GM21381 (cell line): ENCODE data around the gene LHX1.

Source experiments
- ATAC-seq: cut with Tn5 transposase; IDR thresholded peaks from one replicate; pipeline ENCODE4 v1.9.1; 2021; ENCODE audit warnings: mild to moderate bottlenecking, moderate library complexity; ENCODE audit not compliant: unreplicated experiment

Gene LHX1

DNA sequence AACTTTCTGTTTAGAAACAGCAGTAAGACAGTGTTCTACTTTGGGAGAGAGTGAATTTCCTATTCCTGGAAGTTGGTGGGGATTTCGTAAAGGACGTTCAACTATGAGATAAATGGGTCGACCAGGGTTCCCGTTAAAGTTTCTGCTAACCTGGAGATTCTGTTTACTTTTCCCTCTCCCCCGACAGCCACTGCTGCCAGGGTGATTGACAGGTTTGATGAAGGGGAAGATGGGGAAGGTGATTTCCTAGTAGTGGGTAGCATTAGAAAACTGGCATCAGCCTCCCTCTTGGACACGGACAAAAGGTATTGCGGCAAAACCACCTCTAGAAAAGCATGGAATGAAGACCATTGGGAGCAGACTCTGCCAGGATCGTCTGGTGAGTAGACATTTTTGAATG, 12.8 kb downstream of the LHX1 start:
- no peak for ATAC-seq

- no peak for ATAC-seq
Observed at GRCh38 chr17:36951084-36951789, 14.0 kb downstream of the LHX1 start.

- ATAC-seq: no peak
Observed at GRCh38 chr17:36971508-36971907, 34.2 kb downstream of the LHX1 start.

- no peak for ATAC-seq
Observed at GRCh38 chr17:36972186-36972700, 35.0 kb downstream of the LHX1 start.

DNA sequence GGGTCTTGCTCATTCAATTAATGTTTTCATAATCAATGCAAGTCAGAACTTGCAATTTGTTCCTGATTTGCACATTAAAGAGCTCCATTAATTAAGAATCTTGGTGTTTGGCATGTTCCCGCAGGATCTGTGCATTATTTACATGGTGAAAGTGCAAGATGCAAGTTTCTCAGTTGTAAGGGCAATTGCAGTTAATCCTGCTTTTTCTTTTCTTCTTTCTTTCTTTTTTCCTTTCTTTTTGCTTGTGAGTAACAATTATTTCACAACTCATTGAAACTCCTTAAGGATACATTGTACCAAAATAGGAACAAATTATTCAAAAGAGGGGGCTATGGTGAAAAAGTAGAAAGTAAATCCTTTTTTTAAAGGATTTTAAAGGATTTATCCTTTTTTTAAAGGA, 35.6 kb downstream of the LHX1 start:
- no peak for ATAC-seq

DNA sequence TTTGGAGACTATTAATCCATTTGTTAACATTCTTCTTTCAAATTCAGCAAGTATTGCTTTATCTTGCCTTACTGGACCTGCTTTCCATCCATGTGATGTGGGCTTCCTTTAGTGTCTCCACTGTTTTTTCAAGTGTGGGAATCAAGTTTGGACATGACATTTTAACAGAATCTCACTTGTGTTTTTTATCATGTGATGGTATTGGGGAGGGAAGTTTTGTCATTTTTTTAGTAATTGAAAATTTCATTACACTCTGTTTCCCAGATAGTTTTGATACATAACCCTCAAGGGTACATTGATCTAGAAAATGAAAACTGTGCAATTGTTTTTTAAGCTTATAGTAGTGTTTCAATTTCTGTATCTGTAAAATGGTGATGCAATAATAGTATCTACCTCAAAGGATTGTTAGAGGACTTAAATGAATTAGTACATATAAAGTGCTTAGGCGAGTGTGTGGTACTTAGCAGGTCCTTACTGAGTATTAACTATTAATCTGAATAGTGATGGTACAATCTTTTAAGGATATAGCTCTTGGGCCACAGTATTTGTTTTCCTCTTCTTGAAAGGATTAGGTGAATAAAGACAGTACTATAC, 38.7 kb downstream of the LHX1 start:
- ATAC-seq: no peak

DNA sequence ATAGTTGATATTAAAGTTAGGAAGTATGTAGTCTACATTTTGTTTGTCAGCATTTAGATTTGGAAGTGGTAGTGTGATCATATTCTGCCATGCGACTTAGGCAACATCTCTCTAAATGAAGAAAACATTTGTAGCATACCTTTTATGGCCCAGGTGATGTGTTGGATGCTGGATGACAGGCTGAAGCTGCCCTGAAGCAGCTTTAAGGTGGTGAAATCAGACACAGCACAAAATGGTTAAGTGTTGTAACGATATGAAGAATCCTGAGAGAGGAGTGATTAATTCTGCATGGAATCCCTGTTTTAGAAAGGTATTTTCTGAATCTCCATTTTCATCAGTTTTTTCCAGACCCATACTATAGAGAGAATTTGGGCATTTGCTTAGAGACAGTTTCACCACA, 39.8 kb downstream of the LHX1 start:
- no peak for ATAC-seq

DNA sequence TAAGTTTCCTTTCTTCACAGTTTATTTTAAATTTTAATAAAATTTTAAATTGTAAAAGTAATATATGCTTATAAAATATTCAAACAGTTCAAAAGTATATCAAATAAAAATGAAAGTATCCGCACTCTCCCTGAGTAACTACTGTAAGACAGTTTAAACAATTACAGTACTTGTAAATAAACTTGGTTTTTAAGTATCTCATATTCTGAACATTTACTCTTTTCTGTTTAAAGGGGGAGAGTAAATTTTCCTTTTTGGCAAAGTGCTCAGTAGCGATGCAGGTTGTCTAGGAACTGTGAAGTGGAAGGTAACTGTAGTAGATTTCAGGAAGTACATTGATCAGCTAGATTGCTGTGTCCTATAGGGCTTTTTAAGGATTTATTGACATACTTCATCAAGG, 40.3 kb downstream of the LHX1 start:
- no peak for ATAC-seq

DNA sequence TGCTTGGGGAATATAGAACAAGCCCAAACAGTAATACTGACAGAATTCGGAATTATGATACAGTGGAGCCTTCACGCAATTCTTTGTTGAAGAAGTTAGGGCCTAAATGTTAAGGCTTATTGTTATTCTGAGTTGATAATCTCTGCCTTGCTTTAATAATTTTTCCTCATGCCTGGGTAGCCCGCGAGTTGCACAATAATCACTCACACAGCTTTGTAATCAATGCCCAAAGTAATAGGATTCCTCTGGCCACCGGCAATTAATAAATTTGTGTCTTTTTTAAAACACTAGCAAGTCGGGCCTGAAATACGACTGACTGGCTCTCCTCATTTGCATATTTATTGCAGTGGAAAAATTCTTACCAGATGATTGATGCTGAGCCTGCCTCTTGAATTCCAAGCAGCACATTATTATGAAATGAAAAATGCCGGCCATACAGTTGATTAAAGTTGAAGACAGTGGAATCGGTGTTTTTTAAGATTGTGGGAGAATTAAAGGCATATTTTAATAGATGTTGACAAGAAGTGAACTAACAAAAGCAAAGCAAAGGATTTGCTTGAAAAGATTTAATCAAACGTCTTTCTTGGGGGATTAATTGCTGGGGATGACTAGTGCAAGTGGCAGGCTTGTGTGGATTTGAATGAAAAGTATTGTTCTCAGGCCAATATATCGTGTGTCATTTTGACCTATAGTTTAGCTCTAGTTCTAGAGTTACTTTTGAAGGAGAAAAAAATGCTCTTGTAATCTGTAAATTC, 41.7 kb downstream of the LHX1 start:
- no peak for ATAC-seq

GRCh38 chr17:36979565-36979941, 42.3 kb downstream of the LHX1 start:
- no peak for ATAC-seq

GRCh38 chr17:36980280-36980761, 43.0 kb downstream of the LHX1 start:
- no peak for ATAC-seq

- ATAC-seq: no peak
Observed at GRCh38 chr17:36983618-36984017, 46.3 kb downstream of the LHX1 start.

DNA sequence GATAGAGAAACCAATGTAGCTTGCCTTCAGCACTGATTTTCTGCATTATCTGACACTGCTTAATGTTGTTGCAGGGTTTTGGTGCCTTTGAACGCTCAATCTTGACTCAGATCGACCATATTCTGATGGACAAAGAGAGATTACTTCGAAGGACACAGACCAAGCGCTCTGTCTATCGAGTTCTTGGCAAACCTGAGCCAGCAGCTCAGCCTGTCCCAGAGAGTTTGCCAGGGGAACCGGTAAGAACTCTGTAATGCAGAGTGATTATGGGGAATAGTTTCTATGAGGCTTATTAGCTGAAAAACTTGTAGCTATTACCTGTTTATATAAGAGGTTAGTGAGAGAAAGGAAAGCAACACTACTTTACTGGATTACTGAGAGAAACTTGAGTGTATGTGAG, 51.9 kb downstream of the LHX1 start:
- ATAC-seq: no peak

GRCh38 chr17:36992701-36993100, 55.4 kb downstream of the LHX1 start:
- no peak for ATAC-seq

- ATAC-seq: no peak
Observed at GRCh38 chr17:36993227-36993626, 56.0 kb downstream of the LHX1 start.
